ENCODE data around the gene RBM34.
"Not testable (repeated sequence)": the region's sequence is repeated elsewhere in the genome, so short reads cannot be mapped to it uniquely, and the experiment has no call there.

RBM34 gene

GRCh38 chr1:235085411-235086117, 75.5 kb downstream of the RBM34 start:
- not testable (repeated sequence) for H3K9me3 ChIP-seq (ENCODE audit: control insufficient read depth, low read length); H3K27ac ChIP-seq (ENCODE audit: insufficient read depth, low read depth, low read length, poor library complexity, severe bottlenecking); H3K27me3 ChIP-seq (ENCODE audit: control insufficient read depth, insufficient read depth, low read length, poor library complexity, severe bottlenecking); H3K4me1 ChIP-seq (ENCODE audit: control insufficient read depth, insufficient read depth, low read length); H3K36me3 ChIP-seq (ENCODE audit: control insufficient read depth, insufficient read depth, low read length); H3K4me3 ChIP-seq (ENCODE audit: insufficient read depth, low read depth, low read length)
- 92 to 94% methylated on average over 12 of the region's 12 CpGs for WGBS, 2 experiments
